Upper lobe of right lung (tissue), 1 donor: ENCODE results near the gene TMPRSS11F. TPM values are rescaled to one million over a fixed set of nuclear protein-coding genes. Genes with fewer than 3 reads are reported as not detected.

Experiments
- ATAC-seq: fragments of 200-7000 bp; cut with Tn5 transposase; one replicate; pipeline ENCODE4 v1.9.1; 2020; ENCODE audit warnings: mild to moderate bottlenecking, moderate library complexity
- DNase-seq: peaks from one replicate; pipeline ENCODE4 v3.0.0-alpha.2; 2020
- H3K27ac ChIP-seq: fragments of 200-600 bp; one replicate; pipeline ENCODE4 v1.8.0; 2022
- H3K27me3 ChIP-seq: fragments of 200-600 bp; one replicate; pipeline ENCODE4 v1.8.0; 2022; ENCODE audit warnings: mild to moderate bottlenecking
- H3K36me3 ChIP-seq: fragments of 200-600 bp; one replicate; pipeline ENCODE4 v1.8.0; 2022
- H3K4me1 ChIP-seq: fragments of 200-600 bp; one replicate; pipeline ENCODE4 v1.8.0; 2022
- H3K4me3 ChIP-seq: fragments of 200-600 bp; one replicate; pipeline ENCODE4 v1.8.0; 2022; ENCODE audit warnings: mild to moderate bottlenecking
- H3K9me3 ChIP-seq: fragments of 200-600 bp; one replicate; pipeline ENCODE4 v1.8.0; 2022
- CTCF ChIP-seq: fragments of 200-600 bp; IDR thresholded peaks from one replicate; pipeline ENCODE4 v1.8.0; 2022; ENCODE audit warnings: antibody characterized with exemption
- intact Hi-C: fragments of 100-400 bp; cut with DNase I; formaldehyde crosslinking; loops from one replicate; pipeline ENCODE4 v1.11.0; 2022
- total RNA-seq: library from RNA; stranded (reverse); fragmentation: NEBNext Ultra II Directional; extraction: Animal tissue kit (Norgen Biotek cat#: 25700); gene quantifications from one replicate; pipeline ENCODE4 v1.2.1, GENCODE V29; 2021
- donor health status: DM: no; HTN: yes; CAD: no; lungs with severe emphysema.

Gene TMPRSS11F
- total RNA-seq, 1 donor from 2014 or later, result not detected

GRCh38 chr4:68147079-68147478 lies 17.4 kb upstream of the TMPRSS11F start:
- no peaks in the 10 kb centered on the region for H3K9me3 ChIP-seq
- intact Hi-C loops, result no loop called here
- no peak overlapping the region for H3K4me3 ChIP-seq
- no peaks in the 10 kb centered on the region for H3K4me1 ChIP-seq
- TF ChIP-seq CTCF, result no peak
- ATAC-seq (no peak), DNase-seq (no peak)
- no peak overlapping the region for H3K27ac ChIP-seq
- no peaks in the 10 kb centered on the region for H3K27me3 ChIP-seq
- no peaks in the 10 kb centered on the region for H3K36me3 ChIP-seq

- intact Hi-C loops, result no loop called here
- no peaks in the 10 kb centered on the region for H3K4me1 ChIP-seq
- DNase-seq (no peak), ATAC-seq (no peak)
- H3K36me3 ChIP-seq, result no peaks in the 10 kb centered on the region
- H3K9me3 ChIP-seq, result no peaks in the 10 kb centered on the region
- no peaks in the 10 kb centered on the region for H3K27me3 ChIP-seq
- no peak overlapping the region for H3K4me3 ChIP-seq
- H3K27ac ChIP-seq, result no peak overlapping the region
- TF ChIP-seq CTCF, result no peak
These were observed 15.6 kb upstream of the TMPRSS11F start for GRCh38 chr4:68145261-68145660.

- H3K9me3 ChIP-seq, result no peaks in the 10 kb centered on the region
- no peaks in the 10 kb centered on the region for H3K4me1 ChIP-seq
- no peaks in the 10 kb centered on the region for H3K36me3 ChIP-seq
- DNase-seq (no peak), ATAC-seq (no peak)
- no peak overlapping the region for H3K27ac ChIP-seq
- no peak overlapping the region for H3K4me3 ChIP-seq
- intact Hi-C loops, result no loop called here
- no peak for TF ChIP-seq CTCF
- H3K27me3 ChIP-seq, result no peaks in the 10 kb centered on the region
These were observed 12.2 kb upstream of the TMPRSS11F start for GRCh38 chr4:68141852-68142251.

DNA sequence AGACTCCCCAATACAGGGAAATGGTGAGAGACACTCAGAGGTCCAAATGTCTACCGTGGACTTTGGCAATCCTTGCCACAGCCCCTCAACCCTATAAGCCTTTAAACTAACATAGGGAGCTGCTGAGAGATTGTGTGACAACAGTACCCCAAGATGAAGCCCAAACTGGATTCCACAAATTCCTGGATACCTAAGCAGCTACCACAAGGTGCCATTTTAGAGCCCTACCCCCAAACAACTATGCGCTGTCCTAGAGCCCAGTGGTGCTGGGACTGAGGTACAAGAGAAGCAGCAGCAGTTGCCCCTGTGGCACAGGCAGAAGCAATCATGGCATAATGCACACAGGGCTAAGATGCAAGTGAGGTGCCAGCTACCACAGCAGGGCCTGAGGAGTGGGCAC lies 2.7 kb upstream of the TMPRSS11F start:
- intact Hi-C loops, result no loop called here
- no peaks in the 10 kb centered on the region for H3K36me3 ChIP-seq
- DNase-seq, result no peak
- no peak overlapping the region for H3K27ac ChIP-seq
- no peak overlapping the region for H3K4me3 ChIP-seq
- ATAC-seq, result no peak
- no peaks in the 10 kb centered on the region for H3K4me1 ChIP-seq
- no peak for TF ChIP-seq CTCF
- no peaks in the 10 kb centered on the region for H3K27me3 ChIP-seq
- H3K9me3 ChIP-seq, result no peaks in the 10 kb centered on the region

DNA sequence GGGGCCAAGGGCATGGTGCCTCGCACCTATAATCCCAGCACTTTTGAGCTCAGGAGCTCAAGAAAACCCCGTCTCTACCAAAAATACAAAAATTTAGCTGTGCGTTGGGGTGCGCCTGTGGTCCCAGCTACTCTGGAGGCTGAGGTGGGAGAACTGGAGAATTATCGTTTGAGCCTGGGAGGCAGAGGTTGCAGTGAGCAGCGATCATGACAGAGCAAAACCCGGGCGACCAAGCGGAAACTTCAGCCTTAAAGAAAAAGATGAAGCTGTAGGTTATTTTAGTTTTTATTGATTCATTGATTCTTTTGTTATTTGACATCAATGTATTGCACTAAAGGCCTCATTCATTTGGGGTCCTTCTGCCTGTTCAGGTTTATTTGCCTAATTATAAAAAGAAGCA lies 5.4 kb downstream of the TMPRSS11F start:
- Histone ChIP-seq H3K9me3 (no peaks in the 10 kb centered on the region), H3K27me3 (no peaks in the 10 kb centered on the region), H3K4me3 (no peak overlapping the region), H3K27ac (no peak overlapping the region), H3K36me3 (no peaks in the 10 kb centered on the region), H3K4me1 (no peaks in the 10 kb centered on the region)
- DNase-seq, result no peak
- intact Hi-C loops, result no loop called here
- TF ChIP-seq CTCF, result no peak
- ATAC-seq, result no peak

GRCh38 chr4:68123525-68123924 lies 6.1 kb downstream of the TMPRSS11F start:
- Histone ChIP-seq H3K4me3 (no peak overlapping the region), H3K27ac (no peak overlapping the region), H3K4me1 (no peaks in the 10 kb centered on the region), H3K27me3 (no peaks in the 10 kb centered on the region), H3K36me3 (no peaks in the 10 kb centered on the region), H3K9me3 (no peaks in the 10 kb centered on the region)
- no peak for TF ChIP-seq CTCF
- DNase-seq (no peak), ATAC-seq (no peak)
- intact Hi-C loops, result no loop called here
